PC-9 (cell line): ENCODE measurements around the gene ATRNL1. TPM values are rescaled to one million over a fixed set of nuclear protein-coding genes. Genes with fewer than 3 reads are reported as not detected.

Experiments
- BruUV-seq: library from RNA; stranded (reverse); fragments of 400-500 nt; replicated peaks from 2 replicates; lab custom pipeline; 2021; lab: Mats Ljungman, UMichigan
- CTCF ChIA-PET: fragments of 300-600 bp; sonication (Branson Sonifier 250); formaldehyde crosslinking; loops from one replicate; lab custom pipeline; 2022; ENCODE audit warnings: antibody characterized with exemption; lab: Charles Lee
- POLR2A ChIA-PET: fragments of 300-600 bp; sonication (Branson Sonifier 250); formaldehyde crosslinking; loops from one replicate; lab custom pipeline; 2022; ENCODE audit warnings: antibody characterized with exemption; ENCODE audit not compliant: unreplicated experiment; lab: Charles Lee
- DNase-seq, 2 experiments: peaks; one replicate each; pipeline versions ENCODE4 v3.0.0 to v3.0.0-alpha.2; 2015 to 2022; ENCODE audit warnings: mixed read lengths in 1 of 2
- H2AFZ ChIP-seq: fragments of 200-600 bp; sonication (generic); 2 replicates; pipeline ENCODE4 v1.8.1; 2017; ENCODE audit warnings: antibody characterized with exemption
- H3F3A ChIP-seq: fragments of 200-600 bp; sonication (generic); 2 replicates; pipeline ENCODE4 v1.8.1; 2017; ENCODE audit warnings: antibody characterized with exemption, mild to moderate bottlenecking, low read depth; ENCODE audit not compliant: insufficient read depth
- H3K27ac ChIP-seq: fragments of 200-600 bp; sonication (generic); 2 replicates; pipeline ENCODE4 v1.6.1; 2016; ENCODE audit warnings: mixed run types
- H3K27me3 ChIP-seq: fragments of 200-600 bp; sonication (generic); 2 replicates; pipeline ENCODE4 v1.6.1; 2016; ENCODE audit warnings: low read depth, mixed run types; ENCODE audit not compliant: insufficient read depth
- H3K36me3 ChIP-seq: fragments of 200-600 bp; sonication (generic); 2 replicates; pipeline ENCODE4 v1.6.1; 2016; ENCODE audit warnings: low read depth, mixed run types
- H3K4me1 ChIP-seq: fragments of 200-600 bp; sonication (generic); replicated peaks from 2 replicates; pipeline ENCODE4 v1.6.1; 2016; ENCODE audit warnings: mixed run types; ENCODE audit not compliant: insufficient read depth
- H3K4me2 ChIP-seq: fragments of 200-600 bp; sonication (generic); 2 replicates; pipeline ENCODE4 v1.6.1; 2017; ENCODE audit warnings: mixed run types
- H3K4me3 ChIP-seq: fragments of 200-600 bp; sonication (generic); 2 replicates; pipeline ENCODE4 v1.6.1; 2016; ENCODE audit warnings: mixed run types
- H3K79me2 ChIP-seq: fragments of 200-600 bp; sonication (generic); 2 replicates; pipeline ENCODE4 v1.6.1; 2017; ENCODE audit warnings: low read depth, mixed run types
- H3K9me2 ChIP-seq: fragments of 200-600 bp; sonication (generic); 2 replicates; pipeline ENCODE4 v1.8.1; 2017; ENCODE audit warnings: mild to moderate bottlenecking; ENCODE audit not compliant: insufficient read depth
- H3K9me3 ChIP-seq: fragments of 200-600 bp; sonication (generic); 2 replicates; pipeline ENCODE4 v1.8.1; 2016; ENCODE audit warnings: low read depth; ENCODE audit not compliant: insufficient read depth
- H4K20me1 ChIP-seq: fragments of 200-600 bp; sonication (generic); 2 replicates; pipeline ENCODE4 v1.8.1; 2017; ENCODE audit not compliant: insufficient read depth
- CTCF ChIP-seq: fragments of 200-600 bp; sonication (generic); conservative IDR thresholded peaks from 2 replicates; pipeline ENCODE4 v1.6.1; 2017; ENCODE audit warnings: mixed run types, antibody characterized with exemption, mild to moderate bottlenecking, moderate library complexity
- EZH2 ChIP-seq: fragments of 200-600 bp; sonication (generic); IDR thresholded peaks from 2 replicates; pipeline ENCODE4 v1.8.0; 2017; ENCODE audit warnings: antibody characterized with exemption, low read depth
- intact Hi-C: fragments of 100-400 bp; cut with micrococcal nuclease; formaldehyde crosslinking; loops from one replicate; pipeline ENCODE4 v1.10.0; 2022; ENCODE audit not compliant: unreplicated experiment
- total RNA-seq: library from RNA; stranded (reverse); gene quantifications from 2 replicates; pipeline ENCODE4 v1.2.3, GENCODE V29; 2021

The ATRNL1 gene
- total RNA-seq, 1 experiment from 2014 or later = not detected

GRCh38 chr10:115957012-115957399, 863.8 kb downstream of the ATRNL1 start:
- no peaks in the 10 kb centered on the region for H4K20me1 ChIP-seq
- no peaks in the 10 kb centered on the region for H3K36me3 ChIP-seq
- ChIA-PET POLR2A (no interaction called here), CTCF (no interaction called here)
- BruUV-seq = no TSS peak
- TF ChIP-seq CTCF (no peak), EZH2 (no peak)
- H3K9me3 ChIP-seq = no peaks in the 10 kb centered on the region
- H3K79me2 ChIP-seq = no peaks in the 10 kb centered on the region
- H2AFZ ChIP-seq = no peak overlapping the region
- H3K4me3 ChIP-seq = no peak overlapping the region
- H3F3A ChIP-seq = no peaks in the 10 kb centered on the region
- DNase-seq = no peak
- no peaks in the 10 kb centered on the region for H3K4me1 ChIP-seq
- intact Hi-C loops = no loop called here
- no peaks in the 10 kb centered on the region for H3K9me2 ChIP-seq
- no peak overlapping the region for H3K27ac ChIP-seq
- H3K27me3 ChIP-seq = no peaks in the 10 kb centered on the region
- no peak overlapping the region for H3K4me2 ChIP-seq

GRCh38 chr10:115957786-115958442, 864.7 kb downstream of the ATRNL1 start:
- Histone ChIP-seq H4K20me1 (no peaks in the 10 kb centered on the region), H2AFZ (no peak overlapping the region), H3K27ac (no peak overlapping the region), H3K79me2 (no peaks in the 10 kb centered on the region), H3F3A (no peaks in the 10 kb centered on the region), H3K36me3 (no peaks in the 10 kb centered on the region), H3K4me2 (no peak overlapping the region), H3K9me3 (no peaks in the 10 kb centered on the region), H3K27me3 (no peaks in the 10 kb centered on the region), H3K4me3 (no peak overlapping the region), H3K9me2 (no peaks in the 10 kb centered on the region), H3K4me1 (no peaks in the 10 kb centered on the region)
- TF ChIP-seq CTCF (no peak), EZH2 (no peak)
- POLR2A ChIA-PET = no interaction called here
- intact Hi-C loops = no loop called here
- no peak for DNase-seq
- no TSS peak for BruUV-seq
- CTCF ChIA-PET = no interaction called here

GRCh38 chr10:115963848-115964247, 870.7 kb downstream of the ATRNL1 start:
- Histone ChIP-seq H2AFZ (no peak overlapping the region), H3K4me1 (no peaks in the 10 kb centered on the region), H3K4me3 (no peak overlapping the region), H3K27ac (no peak overlapping the region), H3K79me2 (no peaks in the 10 kb centered on the region), H3K36me3 (no peaks in the 10 kb centered on the region), H3F3A (no peaks in the 10 kb centered on the region), H3K9me2 (no peaks in the 10 kb centered on the region), H3K9me3 (no peaks in the 10 kb centered on the region), H3K27me3 (0 out of 2 replicates have a peak, but pooled peaks cover 4% of the 10 kb centered on the region), H3K4me2 (no peak overlapping the region), H4K20me1 (no peaks in the 10 kb centered on the region)
- POLR2A ChIA-PET = no interaction called here
- intact Hi-C loops = no loop called here
- no TSS peak for BruUV-seq
- CTCF ChIA-PET = no interaction called here
- TF ChIP-seq CTCF (no peak; the same call in 1 of the 2 replicates), EZH2 (no peak)
- DNase-seq = no peak
